ENCODE data around the gene CNDP1.
"Not testable (repeated sequence)": the region's sequence is repeated elsewhere in the genome, so short reads cannot be mapped to it uniquely, and the experiment has no call there.

Gene CNDP1, protein sequence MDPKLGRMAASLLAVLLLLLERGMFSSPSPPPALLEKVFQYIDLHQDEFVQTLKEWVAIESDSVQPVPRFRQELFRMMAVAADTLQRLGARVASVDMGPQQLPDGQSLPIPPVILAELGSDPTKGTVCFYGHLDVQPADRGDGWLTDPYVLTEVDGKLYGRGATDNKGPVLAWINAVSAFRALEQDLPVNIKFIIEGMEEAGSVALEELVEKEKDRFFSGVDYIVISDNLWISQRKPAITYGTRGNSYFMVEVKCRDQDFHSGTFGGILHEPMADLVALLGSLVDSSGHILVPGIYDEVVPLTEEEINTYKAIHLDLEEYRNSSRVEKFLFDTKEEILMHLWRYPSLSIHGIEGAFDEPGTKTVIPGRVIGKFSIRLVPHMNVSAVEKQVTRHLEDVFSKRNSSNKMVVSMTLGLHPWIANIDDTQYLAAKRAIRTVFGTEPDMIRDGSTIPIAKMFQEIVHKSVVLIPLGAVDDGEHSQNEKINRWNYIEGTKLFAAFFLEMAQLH

DNA sequence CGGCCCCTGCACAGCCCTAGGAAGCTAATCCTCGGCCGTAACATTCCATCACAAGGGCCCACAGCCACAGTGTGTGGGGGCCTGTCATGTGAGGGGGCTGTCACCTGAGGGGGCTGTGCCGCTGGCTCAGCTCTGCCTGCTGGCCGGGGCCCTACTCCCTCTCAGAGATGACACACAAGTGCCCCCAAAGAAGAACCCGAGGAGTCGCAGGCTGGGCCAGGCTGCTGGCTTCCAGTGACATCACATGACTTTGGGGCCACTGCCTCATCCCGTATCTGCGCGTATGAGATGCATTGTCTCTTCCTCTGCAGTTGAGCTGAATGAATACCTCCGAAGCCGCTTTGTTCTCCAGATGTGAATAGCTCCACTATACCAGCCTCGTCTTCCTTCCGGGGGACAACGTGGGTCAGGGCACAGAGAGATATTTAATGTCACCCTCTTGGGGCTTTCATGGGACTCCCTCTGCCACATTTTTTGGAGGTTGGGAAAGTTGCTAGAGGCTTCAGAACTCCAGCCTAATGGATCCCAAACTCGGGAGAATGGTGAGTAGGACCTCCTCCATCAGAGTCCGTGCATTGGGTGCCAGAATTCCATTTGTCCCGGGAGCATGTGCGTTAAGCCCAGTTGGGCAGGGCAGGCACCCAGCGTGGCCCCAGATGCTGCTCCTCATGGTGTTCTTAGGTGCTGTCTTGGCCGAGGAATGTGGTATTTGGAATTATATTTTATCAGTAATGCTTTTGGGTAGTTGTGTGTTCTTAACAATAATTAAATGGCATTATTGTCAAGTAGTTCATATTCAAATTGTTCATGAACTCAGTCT lies at the start of gene CNDP1:
CNDP1 (plus strand) TSS at position 351 of the 820 bp plus-strand sequence; CDS start at position 519, 168 bp downstream.
- DNase-seq = no peak

DNA sequence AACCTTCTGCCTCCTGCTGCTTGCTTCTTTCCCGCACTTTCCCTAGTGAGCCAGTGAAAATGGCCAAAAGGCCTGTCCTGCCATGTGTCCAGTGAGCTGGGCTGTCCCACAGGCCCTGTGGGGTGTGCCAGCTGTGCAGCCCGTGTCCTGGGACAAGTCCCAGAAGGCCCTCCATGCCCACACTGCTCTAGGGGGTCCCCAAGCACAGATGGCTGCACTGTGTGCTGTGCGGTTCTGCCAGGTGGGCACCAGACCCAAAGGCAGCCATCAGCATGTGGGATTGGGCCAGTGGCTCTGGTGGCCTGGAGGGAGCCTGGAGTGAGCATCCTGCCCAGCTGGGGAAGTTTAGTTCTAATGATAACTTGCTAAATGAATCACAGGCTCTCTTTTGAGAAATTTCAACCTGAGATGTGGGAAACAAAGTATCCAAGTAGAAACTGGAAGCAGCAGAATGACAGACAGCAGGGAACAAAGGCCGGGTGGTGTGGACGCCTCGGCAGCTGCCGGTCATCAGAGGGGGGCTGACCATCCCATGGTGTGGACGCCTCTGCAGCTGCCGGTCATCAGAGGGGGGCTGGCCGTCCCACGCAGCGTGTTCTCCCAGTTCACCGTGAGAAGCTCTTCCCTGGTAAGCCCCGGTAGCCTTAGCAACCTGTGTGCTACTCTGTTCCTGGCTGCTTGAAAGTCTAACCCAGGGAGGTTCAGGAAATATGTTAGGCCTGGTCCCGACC lies 48.0 kb upstream of the CNDP1 start:
- no peak for DNase-seq

DNA sequence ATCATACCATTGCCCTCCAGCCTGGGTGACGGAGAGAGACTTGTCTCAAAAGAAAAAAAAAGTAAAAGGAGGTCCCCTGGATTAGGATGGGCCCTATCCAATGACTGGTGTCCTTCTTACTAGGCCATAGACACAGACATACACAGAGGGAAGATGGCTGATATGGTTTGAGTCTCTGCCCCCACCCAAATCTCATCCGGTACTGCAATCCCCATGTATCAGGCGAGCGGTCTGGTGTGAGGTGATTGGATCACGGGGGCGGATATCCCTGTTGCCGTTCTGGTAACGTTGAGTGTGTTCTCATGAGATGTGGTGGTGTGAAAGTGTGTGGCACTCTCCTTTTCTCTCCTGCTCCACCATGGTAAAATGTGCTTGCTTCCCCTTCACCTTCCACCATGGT lies 45.9 kb upstream of the CNDP1 start:
- no peak for DNase-seq

DNA sequence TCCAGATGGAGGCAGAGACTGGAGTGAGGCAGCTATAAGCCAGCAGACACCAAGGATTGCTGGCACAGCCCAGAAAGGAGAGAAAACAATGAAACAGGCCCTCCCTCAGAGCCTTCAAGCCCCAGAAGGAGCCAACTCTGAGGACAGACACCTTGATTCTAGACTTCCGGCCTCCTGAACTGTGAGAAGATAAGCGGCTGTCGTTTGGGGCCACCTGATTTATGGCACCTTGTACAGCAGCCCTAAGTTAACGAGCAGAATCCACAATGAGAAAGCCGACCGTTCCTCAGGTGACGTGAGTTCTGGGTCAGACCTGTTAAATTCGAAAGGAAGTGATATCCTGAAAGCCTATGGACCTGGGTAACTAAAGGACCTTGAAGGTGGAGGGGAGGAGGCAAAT lies 45.4 kb upstream of the CNDP1 start:
- DNase-seq = no peak

DNA sequence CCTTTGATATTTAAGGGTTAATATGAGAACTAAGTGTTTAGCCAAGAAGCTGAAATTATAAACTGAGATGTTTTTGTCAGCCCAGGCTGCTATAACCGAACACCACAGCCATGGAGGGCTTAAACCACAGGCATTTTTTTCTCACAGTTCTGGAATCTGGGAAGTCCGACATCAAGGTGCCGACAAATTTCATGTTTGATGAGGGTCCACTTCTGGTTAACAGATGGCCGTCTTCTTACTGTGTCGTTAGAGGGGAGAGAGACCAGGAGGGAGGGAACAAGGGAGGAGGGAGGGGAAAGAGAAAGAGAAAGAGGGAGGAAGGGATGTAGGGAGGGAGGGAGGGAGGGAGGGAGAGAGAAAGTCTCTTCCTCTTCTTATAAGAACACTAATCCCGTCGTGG lies 44.6 kb upstream of the CNDP1 start:
- DNase-seq = no peak

DNA sequence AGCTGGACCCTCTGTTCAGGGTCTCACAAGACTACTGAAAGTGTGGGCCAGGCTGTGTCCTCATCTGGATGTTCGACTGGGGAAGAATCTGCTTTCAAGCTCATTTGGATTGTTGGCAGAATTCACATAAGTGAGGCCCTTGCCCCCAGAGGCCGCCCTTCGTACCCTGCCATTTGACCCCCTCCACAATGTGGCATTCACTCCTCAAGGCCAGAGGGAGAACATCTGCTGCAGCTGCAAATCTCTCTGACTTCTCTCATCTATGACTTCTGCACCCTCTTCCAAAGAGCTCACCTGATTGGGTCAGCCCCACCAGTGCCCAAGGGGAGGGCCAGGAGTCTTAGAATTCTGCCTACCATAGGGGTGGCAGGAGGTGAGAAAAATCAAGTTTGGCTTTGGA lies 42.0 kb upstream of the CNDP1 start:
- no peak for DNase-seq

DNA sequence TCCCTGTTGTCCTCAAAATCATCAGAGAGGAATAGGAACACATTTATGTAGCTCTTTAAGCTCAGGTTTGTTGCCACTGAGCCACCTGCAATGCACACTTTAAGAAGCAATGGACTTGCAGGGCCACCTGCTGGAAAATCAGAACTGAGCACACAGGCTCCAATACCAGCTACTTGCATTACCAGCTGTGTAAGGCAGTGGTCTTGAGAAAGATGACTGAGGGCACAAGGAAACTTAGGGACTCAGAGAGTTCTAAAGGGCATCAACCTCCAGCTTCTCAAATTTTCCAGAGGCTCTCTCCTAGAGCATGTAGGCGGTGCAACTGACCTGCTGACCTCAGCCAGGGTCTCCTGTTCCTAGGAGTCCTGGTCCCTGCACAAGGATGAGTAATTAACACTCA lies 40.6 kb upstream of the CNDP1 start:
- DNase-seq = peak; percentile 84

DNA sequence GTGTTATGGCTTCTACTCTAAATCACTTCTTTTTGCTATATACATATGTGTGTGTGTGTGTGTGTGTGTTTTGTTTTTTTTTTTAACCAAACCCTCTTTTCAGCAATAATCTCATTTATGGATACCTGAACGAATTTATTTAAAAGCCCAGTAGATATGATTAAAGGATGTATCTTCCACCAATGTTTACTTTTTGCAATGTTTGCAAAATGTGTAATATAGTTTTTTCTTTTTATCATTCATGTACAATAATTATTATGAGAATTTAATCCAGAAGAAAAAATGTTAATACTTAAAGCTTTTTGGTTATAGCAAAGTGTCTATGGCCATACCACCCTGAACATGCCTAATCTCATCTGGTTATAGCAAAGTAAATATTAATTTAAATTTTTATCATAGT lies 39.8 kb upstream of the CNDP1 start:
- no peak for DNase-seq

DNA sequence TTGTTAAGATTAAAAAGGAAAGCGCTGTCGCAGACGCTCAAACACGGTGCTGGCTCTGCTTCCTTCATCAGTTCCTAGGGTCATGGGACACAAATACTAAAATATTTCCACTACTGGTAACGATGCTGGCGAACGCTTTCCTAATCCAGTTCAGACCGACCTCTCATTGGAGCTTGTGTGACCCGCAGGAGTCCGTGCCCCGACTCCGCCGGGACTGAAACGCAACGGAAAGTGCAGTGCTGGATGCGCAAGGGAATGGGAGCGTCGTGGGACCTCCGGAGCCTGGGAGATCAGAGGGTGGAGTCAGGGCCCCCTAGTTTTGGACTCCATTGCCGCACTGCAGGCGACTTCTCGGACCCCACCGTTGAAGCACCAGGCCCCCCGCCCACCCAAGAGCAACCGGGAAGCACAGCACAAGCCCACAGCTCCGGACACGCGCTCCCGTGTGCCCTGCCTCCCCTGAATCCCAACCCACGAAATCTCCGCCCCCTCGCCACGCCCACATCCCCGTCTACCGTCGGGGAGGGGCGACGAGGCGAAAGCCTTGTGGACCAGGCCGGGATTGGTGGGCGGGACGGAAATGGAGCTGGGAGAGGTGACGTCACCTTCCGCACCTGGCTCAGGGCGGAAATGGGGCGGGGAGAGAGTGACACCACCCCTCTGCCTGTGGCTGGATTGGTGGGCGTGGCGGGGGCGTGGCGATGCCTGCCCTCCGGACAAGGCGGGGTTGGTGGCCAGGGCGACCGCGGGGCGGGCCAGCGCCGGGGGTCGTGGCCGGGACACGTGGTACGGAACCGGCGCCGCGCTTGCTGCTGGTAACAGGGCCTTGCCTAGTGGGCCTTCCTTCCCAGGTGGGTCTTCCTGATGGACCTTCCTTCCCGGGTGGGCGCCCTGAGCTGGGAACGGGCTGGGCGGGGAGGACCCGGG lies 38.5 kb upstream of the CNDP1 start, which contains the start of gene CNDP2:
CNDP2 (plus strand) TSS at position 783 of the 927 bp plus-strand sequence. CDS start 3,611 bp downstream, outside the sequence.
- DNase-seq = peak; percentile 95

DNA sequence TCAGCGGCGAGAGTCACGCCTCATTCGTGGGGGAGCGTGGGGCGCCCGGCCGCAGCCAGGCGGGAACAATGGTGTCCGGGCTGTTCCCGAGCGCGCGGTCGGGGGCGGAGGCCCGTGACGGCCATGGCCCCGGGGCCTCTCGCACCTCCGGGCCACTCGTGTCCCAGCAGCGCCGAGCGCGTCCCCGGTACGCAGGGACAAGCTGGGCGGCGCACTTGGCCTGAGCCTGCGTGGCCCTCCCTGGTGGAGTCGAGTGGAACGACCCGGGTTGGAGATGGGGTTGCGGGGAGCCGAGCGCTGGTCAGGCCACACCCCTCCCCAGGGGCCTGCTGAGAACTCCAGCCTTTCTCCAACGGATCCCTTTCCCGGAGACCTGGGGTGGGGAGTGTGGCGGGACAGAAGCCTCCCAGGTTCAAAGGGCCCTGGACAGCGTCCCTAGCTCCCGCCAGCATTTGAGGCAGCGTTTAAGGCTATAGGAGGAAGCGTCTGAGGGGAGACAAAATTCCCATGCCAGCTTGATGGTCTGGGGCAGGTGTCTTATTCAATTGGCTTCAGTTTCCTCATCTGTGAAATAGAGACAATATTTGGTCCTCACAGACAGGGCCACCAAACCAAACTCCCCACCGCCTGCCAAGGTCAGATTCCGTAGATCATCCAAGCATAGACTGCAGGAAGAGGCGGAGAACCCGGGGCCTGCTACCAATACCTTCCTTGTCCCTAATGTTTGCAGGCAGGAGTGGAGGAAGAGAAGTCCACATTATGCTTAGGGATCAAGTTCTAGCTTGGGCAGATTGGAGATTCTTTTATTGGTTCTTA lies 37.6 kb upstream of the CNDP1 start:
- DNase-seq = no peak

DNA sequence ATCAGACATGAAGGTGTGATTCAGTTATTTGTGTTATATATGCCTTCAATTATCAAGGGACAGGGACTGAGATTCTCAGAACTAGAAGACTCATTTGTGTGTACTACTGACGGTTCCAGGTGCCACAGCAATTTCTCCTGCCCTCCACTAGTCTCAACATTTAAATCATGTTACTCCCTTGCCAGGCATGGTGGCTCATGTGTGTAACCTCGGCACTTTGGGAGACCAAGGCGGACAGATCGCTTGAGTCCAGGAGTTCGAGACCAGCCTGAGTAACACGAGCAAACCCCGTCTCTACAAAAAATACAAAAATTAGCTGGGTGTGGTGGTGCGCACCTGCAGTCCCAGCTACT lies 37.0 kb upstream of the CNDP1 start:
- DNase-seq = no peak

DNA sequence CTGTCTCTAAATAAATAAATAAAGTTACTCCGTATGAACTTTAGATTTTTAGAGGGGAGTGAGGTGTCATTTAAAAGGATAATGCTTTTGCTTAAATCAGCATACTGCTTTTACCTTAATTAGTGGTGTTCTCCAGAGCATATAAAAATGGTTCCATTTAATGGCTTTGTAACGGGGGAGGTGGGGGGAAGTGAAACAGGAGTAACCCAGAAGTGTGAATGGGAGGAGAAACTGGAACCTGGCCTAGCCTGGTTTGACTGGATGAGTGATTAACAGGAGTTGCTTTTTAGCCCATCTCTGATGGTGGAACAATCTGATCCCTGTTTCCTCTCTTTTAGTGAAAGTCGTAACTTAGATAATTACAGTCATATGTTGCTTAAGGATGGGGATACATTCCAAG lies 36.5 kb upstream of the CNDP1 start:
- DNase-seq = no peak

DNA sequence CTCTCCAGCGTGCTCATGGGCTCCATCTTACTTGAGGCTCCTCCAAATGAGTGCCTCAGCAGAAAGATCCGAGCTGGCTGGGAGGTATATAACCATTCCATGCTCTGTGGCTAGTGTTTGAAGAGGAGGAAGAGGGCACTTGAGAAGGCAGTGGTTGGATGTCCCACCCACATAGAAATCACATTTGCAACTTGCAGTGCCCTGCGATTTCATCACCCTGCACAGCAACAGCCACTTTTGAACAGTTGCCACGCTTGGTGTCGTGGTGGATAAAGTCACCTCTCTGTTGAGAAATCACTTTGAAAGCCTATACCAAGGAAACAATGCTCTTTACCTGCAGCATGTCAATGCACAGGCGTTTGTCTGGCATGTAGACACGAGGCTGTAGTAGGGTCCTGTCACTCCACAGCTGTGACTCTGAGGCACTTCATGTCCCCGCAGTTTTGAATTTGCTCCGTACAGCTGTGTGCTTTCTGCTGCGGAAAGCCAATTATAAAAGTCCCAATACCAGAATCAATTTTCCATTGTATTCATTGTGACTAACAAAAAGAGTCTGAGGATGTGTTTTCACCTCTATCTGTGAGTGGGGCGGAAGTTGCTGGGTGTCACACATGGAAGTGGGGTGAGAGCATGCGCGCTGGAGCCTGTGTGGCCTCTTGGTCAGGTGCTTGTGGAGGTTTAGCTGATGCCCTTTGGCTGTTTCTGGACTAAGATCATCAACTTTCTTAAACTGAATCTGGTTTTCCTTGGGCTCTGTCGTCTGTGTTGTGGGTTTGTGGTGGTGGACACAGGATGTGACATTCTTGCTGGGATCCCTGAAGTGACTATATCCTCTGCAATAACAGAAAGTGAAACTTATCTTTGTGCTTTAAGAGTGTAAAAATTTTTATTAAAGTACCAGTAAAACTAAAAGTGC lies 35.3 kb upstream of the CNDP1 start:
- DNase-seq = no peak

DNA sequence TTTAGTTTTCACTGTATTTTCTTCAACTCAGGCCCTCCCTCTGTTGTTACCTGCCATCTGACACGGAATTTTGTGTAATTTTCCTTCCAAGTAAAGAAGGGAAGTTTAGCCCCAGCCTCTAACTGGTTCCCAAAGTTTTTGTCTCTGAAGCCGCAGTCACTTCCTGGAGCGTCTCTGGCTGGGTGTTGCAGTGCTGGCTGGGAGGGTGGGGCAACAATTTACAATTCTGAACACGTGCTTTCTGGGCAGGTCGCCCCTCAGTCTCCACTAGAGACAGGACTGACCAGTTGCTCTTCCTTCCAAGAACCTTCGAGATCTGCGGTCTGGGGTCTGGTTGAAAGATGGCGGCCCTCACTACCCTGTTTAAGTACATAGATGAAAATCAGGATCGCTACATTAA lies 34.7 kb upstream of the CNDP1 start:
- no peak for DNase-seq

DNA sequence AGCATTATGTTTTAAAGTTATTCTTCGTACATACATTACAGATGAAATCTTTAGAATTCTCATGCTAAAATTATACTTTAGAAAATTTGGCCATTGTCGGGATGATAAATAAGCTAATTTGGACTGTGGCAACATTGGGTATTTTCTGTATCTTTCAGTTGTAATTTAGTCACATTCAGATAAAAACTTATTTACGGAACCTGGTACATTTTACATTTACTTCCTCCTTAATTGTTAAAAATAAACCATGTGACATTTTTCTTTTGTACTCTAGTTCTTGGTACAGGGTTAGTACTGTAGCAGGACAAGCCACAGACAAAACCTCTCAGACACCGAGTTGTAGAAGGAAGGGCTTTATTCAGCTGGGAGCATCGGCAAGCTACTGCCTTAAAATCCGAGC lies 33.9 kb upstream of the CNDP1 start:
- DNase-seq = no peak

DNA sequence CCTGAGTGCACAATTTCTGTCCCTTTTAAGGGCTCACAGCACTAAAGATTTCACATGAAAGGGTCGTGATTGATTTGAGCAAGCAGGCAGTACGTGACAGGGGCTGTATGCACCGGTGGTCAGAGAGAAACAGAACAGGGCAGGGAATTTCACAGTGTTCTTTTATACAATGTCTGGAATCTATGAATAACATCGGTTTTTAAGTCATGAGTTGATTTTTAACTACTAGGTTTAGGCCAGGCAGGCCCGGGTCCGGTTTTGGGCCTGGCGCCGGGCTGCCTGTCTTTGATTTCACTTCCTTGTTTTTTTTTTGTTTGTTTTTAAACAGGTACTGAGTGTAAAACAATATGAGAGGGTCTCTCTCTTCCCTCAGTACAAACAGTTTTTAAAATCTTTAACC lies 33.5 kb upstream of the CNDP1 start:
- not testable (repeated sequence) for DNase-seq

DNA sequence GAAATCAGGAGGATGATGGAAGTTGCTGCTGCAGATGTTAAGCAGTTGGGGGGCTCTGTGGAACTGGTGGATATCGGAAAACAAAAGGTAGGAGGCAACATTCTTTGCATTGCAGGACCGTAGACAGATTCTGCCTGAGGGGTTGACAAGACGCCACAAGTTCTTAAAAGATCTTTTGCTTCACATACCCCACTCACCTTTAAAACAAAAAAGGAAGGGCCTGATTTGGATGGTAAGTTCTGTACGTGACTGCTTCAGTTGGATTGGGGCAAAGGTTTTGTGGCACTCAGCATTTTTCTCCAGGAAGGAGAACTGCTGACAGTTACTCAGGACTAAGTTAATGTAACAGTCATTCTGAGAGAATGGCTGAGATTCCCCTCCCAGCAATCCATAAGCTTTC lies 32.9 kb upstream of the CNDP1 start:
- no peak for DNase-seq

DNA sequence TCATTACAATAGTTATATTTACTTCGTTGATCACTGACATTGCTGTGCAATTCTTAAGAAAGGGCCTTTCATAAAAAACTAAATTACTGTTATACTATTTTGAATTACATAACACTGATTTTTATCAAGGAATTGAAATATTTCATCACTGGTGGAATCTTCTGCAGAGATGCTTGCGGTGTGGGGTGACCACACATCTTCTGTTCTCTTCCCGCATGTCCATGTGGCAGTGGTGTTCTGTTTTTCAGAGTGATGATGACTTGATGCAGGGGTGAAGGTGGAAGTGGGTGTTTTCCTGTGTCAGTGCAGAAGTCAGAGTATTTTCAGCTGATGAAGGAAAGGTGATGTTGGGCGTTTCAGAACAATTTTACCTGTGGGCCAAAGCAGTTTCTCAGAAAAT lies 31.2 kb upstream of the CNDP1 start:
- no peak for DNase-seq

DNA sequence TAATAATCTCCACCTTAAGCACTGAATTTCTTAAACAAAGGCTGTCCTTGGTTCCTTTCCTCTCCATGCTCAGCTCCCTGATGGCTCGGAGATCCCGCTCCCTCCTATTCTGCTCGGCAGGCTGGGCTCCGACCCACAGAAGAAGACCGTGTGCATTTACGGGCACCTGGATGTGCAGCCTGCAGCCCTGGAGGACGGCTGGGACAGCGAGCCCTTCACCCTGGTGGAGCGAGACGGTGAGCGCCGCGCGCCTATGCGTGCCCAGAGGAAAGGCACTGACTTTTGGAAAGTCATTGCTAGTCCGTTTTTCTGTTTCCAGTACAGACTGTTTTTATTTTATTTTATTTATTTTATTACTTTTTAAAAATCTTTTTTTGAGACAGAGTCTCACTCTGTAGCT lies 28.5 kb upstream of the CNDP1 start:
- DNase-seq = no peak

DNA sequence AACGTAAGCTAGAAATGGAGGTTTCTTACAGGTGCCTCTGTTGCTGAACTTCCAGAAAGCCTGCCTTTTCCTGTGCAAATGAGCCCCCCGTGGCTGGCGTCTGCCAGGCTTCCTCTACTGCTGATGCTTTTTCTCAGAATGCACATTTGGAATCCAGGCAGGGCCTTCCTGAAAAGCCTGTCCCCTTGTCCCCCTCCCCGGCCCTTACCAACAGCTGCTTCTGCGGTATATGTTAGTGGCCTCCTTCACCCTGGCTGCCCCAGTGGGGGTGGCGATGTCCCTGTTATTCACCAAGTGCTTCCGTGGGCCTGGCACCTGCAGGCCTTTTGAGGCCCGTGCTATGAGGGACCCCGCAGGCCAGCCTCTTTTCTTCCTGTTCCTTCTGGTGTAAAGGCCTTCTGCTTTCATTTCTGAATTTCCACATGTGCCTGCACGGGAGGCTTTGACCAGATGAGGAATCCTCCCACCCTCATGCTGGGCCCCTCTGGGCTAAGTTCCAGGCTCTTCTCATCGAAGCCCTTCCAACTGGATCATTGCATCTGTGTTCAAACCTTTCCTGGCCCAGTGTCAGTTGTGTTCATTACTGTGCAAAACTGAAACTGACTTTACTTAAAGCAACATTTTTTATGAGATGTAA lies 27.7 kb upstream of the CNDP1 start:
- no peak for DNase-seq

All from DMS153 (cell line).